Endodermal cell (in vitro differentiated cells): ENCODE results near the gene C1QTNF3. TPM values are rescaled to one million over a fixed set of nuclear protein-coding genes. Genes with fewer than 3 reads are reported as not detected.

Source experiments
- DNase-seq: peaks from one replicate; pipeline ENCODE4 v3.0.0-alpha.2; 2017
- H3K27ac ChIP-seq: 2 replicates; pipeline ENCODE4 v1.5.1; 2013; ENCODE audit warnings: mild to moderate bottlenecking, low read depth, low read length, moderate library complexity
- H3K27me3 ChIP-seq: 2 replicates; pipeline ENCODE4 v1.6.1; 2013; ENCODE audit warnings: mild to moderate bottlenecking, low read length, moderate library complexity; ENCODE audit not compliant: insufficient read depth, control insufficient read depth, poor library complexity, severe bottlenecking
- H3K36me3 ChIP-seq: 2 replicates; pipeline ENCODE4 v1.7.0; 2013; ENCODE audit warnings: mild to moderate bottlenecking, low read length, moderate library complexity; ENCODE audit not compliant: control insufficient read depth, insufficient read depth
- H3K4me1 ChIP-seq: one replicate; pipeline ENCODE4 v1.7.0; 2013; ENCODE audit warnings: low read length; ENCODE audit not compliant: control insufficient read depth, insufficient read depth
- H3K4me3 ChIP-seq: 2 replicates; pipeline ENCODE4 v1.5.1; 2013; ENCODE audit warnings: mild to moderate bottlenecking, low read length, moderate library complexity
- H3K9ac ChIP-seq: 2 replicates; pipeline ENCODE4 v1.6.1; 2013; ENCODE audit warnings: mild to moderate bottlenecking, low read length, moderate library complexity; ENCODE audit not compliant: poor library complexity, severe bottlenecking; ENCODE audit errors: extremely low read depth
- H3K9me3 ChIP-seq: 2 replicates; pipeline ENCODE4 v1.6.1; 2013; ENCODE audit warnings: mild to moderate bottlenecking, low read length, moderate library complexity; ENCODE audit not compliant: control insufficient read depth
- H3K27ac Mint-ChIP-seq: 2 replicates; pipeline ENCODE4 v1.8.0; 2020; ENCODE audit warnings: mixed read lengths
- H3K27me3 Mint-ChIP-seq: 2 replicates; pipeline ENCODE4 v1.8.0; 2021; ENCODE audit warnings: mild to moderate bottlenecking, mixed read lengths; ENCODE audit not compliant: insufficient read depth
- H3K36me3 Mint-ChIP-seq: 2 replicates; pipeline ENCODE4 v1.8.0; 2020; ENCODE audit warnings: low read depth, mixed read lengths
- H3K4me1 Mint-ChIP-seq: 2 replicates; pipeline ENCODE4 v1.8.0; 2020; ENCODE audit warnings: mixed read lengths
- H3K4me3 Mint-ChIP-seq: 2 replicates; pipeline ENCODE4 v1.8.0; 2020; ENCODE audit warnings: mild to moderate bottlenecking, moderate library complexity, mixed read lengths
- H3K9me3 Mint-ChIP-seq: 2 replicates; pipeline ENCODE4 v1.8.0; 2020; ENCODE audit warnings: mild to moderate bottlenecking, mixed read lengths
- CTCF ChIP-seq: fragments of 200-600 bp; sonication (generic); conservative IDR thresholded peaks from 2 replicates; pipeline ENCODE4 v1.5.0; 2021; ENCODE audit warnings: antibody characterized with exemption, mild to moderate bottlenecking
- WGBS, 2 experiments: methylation state at CpG; one replicate each; pipeline versions ENCODE4 v1.1.5 to v1.1.7; 2013; ENCODE audit warnings: missing lambda C conversion rate in 2 of 2, mixed read lengths in 1 of 2; ENCODE audit not compliant: insufficient coverage in 1 of 2, insufficient read length in 1 of 2; 5-methylcytosine and 5-hydroxymethylcytosine counted together
- total RNA-seq, 2 donors: library from RNA; stranded (reverse); fragmentation: NEBNext Ultra II Directional in 1 of 2; extraction: Animal tissue kit (Norgen Biotek cat#: 25700) in 1 of 2; gene quantifications; 2 replicates in 1 of 2; 3 replicates in 1 of 2; pipeline ENCODE4 v1.2.1, GENCODE V29; 2021

C1QTNF3 gene
- total RNA-seq, 2 donors from 2014 or later, result 5.0 to 7.2 TPM

GRCh38 chr5:34059977-34060376, 17.0 kb upstream of the C1QTNF3 start:
- Histone ChIP-seq H3K36me3 (peaks cover 5% of the 10 kb centered on the region), H3K27me3 (no peaks in the 10 kb centered on the region), H3K9ac (no peak overlapping the region), H3K4me3 (no peak overlapping the region), H3K4me1 (no peaks in the 10 kb centered on the region), H3K9me3 (peaks cover 11% of the 10 kb centered on the region), H3K27ac (no peak overlapping the region)
- Mint-ChIP-seq H3K9me3 (peaks cover 31% of the 10 kb centered on the region), H3K4me3 (no peak overlapping the region), H3K27ac (no peak overlapping the region), H3K36me3 (peaks cover 67% of the 10 kb centered on the region), H3K27me3 (no peaks in the 10 kb centered on the region), H3K4me1 (no peaks in the 10 kb centered on the region)
- no peak for TF ChIP-seq CTCF
- 83% methylated on average over 1 of the region's 1 CpG; no CpG with 5 or more reads in 1 of the 2 experiments for WGBS, 2 experiments
- DNase-seq, result no peak

- H3K4me3 ChIP-seq, result no peak overlapping the region
- H3K9me3 Mint-ChIP-seq, result peaks cover 28% of the 10 kb centered on the region
- no peak overlapping the region for H3K4me3 Mint-ChIP-seq
- H3K27me3 Mint-ChIP-seq, result no peaks in the 10 kb centered on the region
- H3K36me3 Mint-ChIP-seq, result peaks cover 53% of the 10 kb centered on the region
- H3K4me1 Mint-ChIP-seq, result peaks cover 8% of the 10 kb centered on the region
- no peak for TF ChIP-seq CTCF
- no peaks in the 10 kb centered on the region for H3K27me3 ChIP-seq
- 91% methylated on average over 2 of the region's 2 CpGs; no CpG with 5 or more reads in 1 of the 2 experiments for WGBS, 2 experiments
- H3K9me3 ChIP-seq, result peaks cover 11% of the 10 kb centered on the region
- DNase-seq, result no peak
- no peak overlapping the region for H3K9ac ChIP-seq
- peaks cover 3% of the 10 kb centered on the region for H3K4me1 ChIP-seq
- no peak overlapping the region for H3K27ac ChIP-seq
- H3K27ac Mint-ChIP-seq, result no peak overlapping the region
- peaks cover 5% of the 10 kb centered on the region for H3K36me3 ChIP-seq
Observed at GRCh38 chr5:34058532-34058931, 15.5 kb upstream of the C1QTNF3 start.

- Histone ChIP-seq H3K27ac (no peak overlapping the region), H3K36me3 (peaks cover 5% of the 10 kb centered on the region), H3K4me3 (no peak overlapping the region), H3K4me1 (peaks cover 3% of the 10 kb centered on the region), H3K27me3 (no peaks in the 10 kb centered on the region), H3K9me3 (peaks cover 11% of the 10 kb centered on the region), H3K9ac (no peak overlapping the region)
- no peaks in the 10 kb centered on the region for H3K27me3 Mint-ChIP-seq
- H3K4me1 Mint-ChIP-seq, result peaks cover 8% of the 10 kb centered on the region
- no peak for TF ChIP-seq CTCF
- H3K4me3 Mint-ChIP-seq, result no peak overlapping the region
- peaks cover 43% of the 10 kb centered on the region for H3K36me3 Mint-ChIP-seq
- 93 to 95% methylated on average over 3 to 5 of the region's 5 CpGs for WGBS, 2 experiments
- no peak for DNase-seq
- H3K27ac Mint-ChIP-seq, result no peak overlapping the region
- peaks cover 24% of the 10 kb centered on the region for H3K9me3 Mint-ChIP-seq
Observed at GRCh38 chr5:34057569-34057968, 14.6 kb upstream of the C1QTNF3 start.
